ENCODE data around the gene BNIP3.

The BNIP3 gene

GRCh38 chr10:131977323-131978096 is 4.2 kb downstream of the BNIP3 start:
- H2AFZ ChIP-seq (ENCODE audit: low read depth, low read length, severe bottlenecking): no peak overlapping the region
- no peaks in the 10 kb centered on the region for H3K27me3 ChIP-seq (ENCODE audit: low read length)
- H3K27ac ChIP-seq (ENCODE audit: low read depth, low read length): no peak overlapping the region
- H3K79me2 ChIP-seq (ENCODE audit: insufficient read depth, low read length): peaks cover 50% of the 10 kb centered on the region; the same call in 1 of the 2 replicates
- TF ChIP-seq, protein P1, sequence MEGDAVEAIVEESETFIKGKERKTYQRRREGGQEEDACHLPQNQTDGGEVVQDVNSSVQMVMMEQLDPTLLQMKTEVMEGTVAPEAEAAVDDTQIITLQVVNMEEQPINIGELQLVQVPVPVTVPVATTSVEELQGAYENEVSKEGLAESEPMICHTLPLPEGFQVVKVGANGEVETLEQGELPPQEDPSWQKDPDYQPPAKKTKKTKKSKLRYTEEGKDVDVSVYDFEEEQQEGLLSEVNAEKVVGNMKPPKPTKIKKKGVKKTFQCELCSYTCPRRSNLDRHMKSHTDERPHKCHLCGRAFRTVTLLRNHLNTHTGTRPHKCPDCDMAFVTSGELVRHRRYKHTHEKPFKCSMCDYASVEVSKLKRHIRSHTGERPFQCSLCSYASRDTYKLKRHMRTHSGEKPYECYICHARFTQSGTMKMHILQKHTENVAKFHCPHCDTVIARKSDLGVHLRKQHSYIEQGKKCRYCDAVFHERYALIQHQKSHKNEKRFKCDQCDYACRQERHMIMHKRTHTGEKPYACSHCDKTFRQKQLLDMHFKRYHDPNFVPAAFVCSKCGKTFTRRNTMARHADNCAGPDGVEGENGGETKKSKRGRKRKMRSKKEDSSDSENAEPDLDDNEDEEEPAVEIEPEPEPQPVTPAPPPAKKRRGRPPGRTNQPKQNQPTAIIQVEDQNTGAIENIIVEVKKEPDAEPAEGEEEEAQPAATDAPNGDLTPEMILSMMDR (IDR thresholded peaks at IDR 0.05; ENCODE audit: insufficient read depth, low read length, poor library complexity, severe bottlenecking): no peak
- no peak for TF ChIP-seq EZH2phosphoT487 (conservative IDR thresholded peaks at IDR 0.05; ENCODE audit: low read length)
- no peaks in the 10 kb centered on the region for H3K9me2 ChIP-seq (replicated peaks; ENCODE audit: insufficient read depth, low read length)
- H3K4me2 ChIP-seq (ENCODE audit: low read depth, low read length, poor library complexity, severe bottlenecking): no peak overlapping the region
- H3K36me3 ChIP-seq (ENCODE audit: low read length): no peaks in the 10 kb centered on the region
- H3K4me3 ChIP-seq (ENCODE audit: insufficient read depth, low read length, poor library complexity, severe bottlenecking): no peak overlapping the region
- H3F3A ChIP-seq (ENCODE audit: insufficient read depth): no peaks in the 10 kb centered on the region
- H4K20me1 ChIP-seq (ENCODE audit: low read depth, low read length): peaks cover 4% of the 10 kb centered on the region; the same call in 1 of the 2 replicates
- no peaks in the 10 kb centered on the region for H3K9me3 ChIP-seq (ENCODE audit: insufficient read depth, low read length)
- no peak overlapping the region for H3K9ac ChIP-seq (ENCODE audit: low read length)

DNA sequence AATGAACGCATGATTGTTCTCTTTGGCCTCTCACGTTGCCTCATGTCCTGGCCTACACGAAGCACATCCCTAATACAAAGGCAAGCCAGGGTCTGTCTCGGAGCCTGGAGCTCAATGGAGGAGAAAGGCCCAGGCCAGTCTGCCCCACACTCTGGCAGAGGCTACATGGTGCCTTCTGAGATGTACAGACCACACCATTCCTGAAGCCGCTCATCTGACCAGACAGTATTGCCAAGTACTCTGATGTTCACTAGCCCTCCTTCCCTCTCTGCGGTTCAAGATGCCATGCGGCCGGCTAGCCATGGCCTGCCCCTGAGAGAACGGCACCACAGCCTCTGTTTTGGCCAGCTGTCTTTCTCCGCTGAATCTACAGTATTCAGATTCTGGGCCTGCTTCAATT is 5.9 kb downstream of the BNIP3 start:
- Histone ChIP-seq H3K27me3 (ENCODE audit: low read length) (no peaks in the 10 kb centered on the region), H3K27ac (ENCODE audit: low read depth, low read length) (no peak overlapping the region), H3F3A (ENCODE audit: insufficient read depth) (no peaks in the 10 kb centered on the region), H3K9ac (ENCODE audit: low read length) (no peak overlapping the region), H3K9me3 (ENCODE audit: insufficient read depth, low read length) (no peaks in the 10 kb centered on the region), H3K36me3 (ENCODE audit: low read length) (no peaks in the 10 kb centered on the region), H3K4me3 (ENCODE audit: insufficient read depth, low read length, poor library complexity, severe bottlenecking) (no peak overlapping the region), H3K4me2 (ENCODE audit: low read depth, low read length, poor library complexity, severe bottlenecking) (no peak overlapping the region), H4K20me1 (ENCODE audit: low read depth, low read length) (peaks cover 4% of the 10 kb centered on the region; the same call in 1 of the 2 replicates), H3K9me2 (replicated peaks; ENCODE audit: insufficient read depth, low read length) (no peaks in the 10 kb centered on the region), H3K79me2 (ENCODE audit: insufficient read depth, low read length) (peaks cover 44% of the 10 kb centered on the region; the same call in 1 of the 2 replicates), H2AFZ (ENCODE audit: low read depth, low read length, severe bottlenecking) (no peak overlapping the region)
- TF ChIP-seq, protein P1 (IDR thresholded peaks at IDR 0.05; ENCODE audit: insufficient read depth, low read length, poor library complexity, severe bottlenecking): no peak
- no peak for TF ChIP-seq EZH2phosphoT487 (conservative IDR thresholded peaks at IDR 0.05; ENCODE audit: low read length)

DNA sequence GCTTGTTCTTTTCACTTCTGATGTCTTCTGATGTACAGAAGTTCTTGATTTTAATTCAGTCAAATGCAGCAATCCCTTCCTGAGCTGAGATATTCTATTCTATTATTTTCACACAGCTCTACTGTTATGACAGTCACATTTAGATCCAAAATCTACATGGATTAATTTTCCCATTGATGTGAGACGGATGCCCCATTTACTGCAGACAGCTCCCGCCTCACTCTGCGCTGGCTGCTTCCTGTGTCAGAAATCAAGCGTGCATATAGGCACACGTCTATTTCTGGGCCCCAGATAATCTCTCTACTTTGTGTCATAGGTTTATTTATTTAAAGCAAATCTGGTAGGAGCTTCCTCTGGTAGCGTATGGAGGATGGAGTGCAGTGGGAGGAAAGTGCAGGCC is 6.7 kb downstream of the BNIP3 start:
- no peak overlapping the region for H3K27ac ChIP-seq (ENCODE audit: low read depth, low read length)

More for the DNA sequence above, 6.7 kb downstream of the BNIP3 start:
- no peaks in the 10 kb centered on the region for H3K9me3 ChIP-seq (ENCODE audit: insufficient read depth, low read length)
- H3K27me3 ChIP-seq (ENCODE audit: low read length): no peaks in the 10 kb centered on the region
- no peak overlapping the region for H2AFZ ChIP-seq (ENCODE audit: low read depth, low read length, severe bottlenecking)
- no peaks in the 10 kb centered on the region for H3K9me2 ChIP-seq (replicated peaks; ENCODE audit: insufficient read depth, low read length)
- no peaks in the 10 kb centered on the region for H3K36me3 ChIP-seq (ENCODE audit: low read length)
- no peak for TF ChIP-seq EZH2phosphoT487 (conservative IDR thresholded peaks at IDR 0.05; ENCODE audit: low read length)
- TF ChIP-seq, protein P1 (IDR thresholded peaks at IDR 0.05; ENCODE audit: insufficient read depth, low read length, poor library complexity, severe bottlenecking): no peak
- H3K79me2 ChIP-seq (ENCODE audit: insufficient read depth, low read length): peaks cover 38% of the 10 kb centered on the region; the same call in 1 of the 2 replicates
- H3K4me2 ChIP-seq (ENCODE audit: low read depth, low read length, poor library complexity, severe bottlenecking): no peak overlapping the region
- no peak overlapping the region for H3K4me3 ChIP-seq (ENCODE audit: insufficient read depth, low read length, poor library complexity, severe bottlenecking)
- no peaks in the 10 kb centered on the region for H3F3A ChIP-seq (ENCODE audit: insufficient read depth)
- no peak overlapping the region for H3K9ac ChIP-seq (ENCODE audit: low read length)
- H4K20me1 ChIP-seq (ENCODE audit: low read depth, low read length): peaks cover 2% of the 10 kb centered on the region; the same call in 1 of the 2 replicates
